ENCODE results near the gene FAM193A.

- no peak for TF ChIP-seq CTCF (IDR thresholded peaks at IDR 0.05; ENCODE audit: low read depth, low read length)
- TF ChIP-seq EZH2phosphoT487 (IDR thresholded peaks at IDR 0.05; ENCODE audit: low read depth): no peak
Observed at GRCh38 chr4:2753436-2753835, 217.0 kb downstream of the FAM193A start.

Measured in OCI-LY3 (cell line).